GM21576 (cell line): ENCODE results near the gene CUX1.
"Not testable (repeated sequence)": the region's sequence is repeated elsewhere in the genome, so short reads cannot be mapped to it uniquely, and the experiment has no call there.

Source experiments
- ATAC-seq: cut with Tn5 transposase; IDR thresholded peaks from one replicate; pipeline ENCODE4 v1.9.1; 2021; ENCODE audit warnings: mild to moderate bottlenecking, moderate library complexity; ENCODE audit not compliant: unreplicated experiment

CUX1 gene

DNA sequence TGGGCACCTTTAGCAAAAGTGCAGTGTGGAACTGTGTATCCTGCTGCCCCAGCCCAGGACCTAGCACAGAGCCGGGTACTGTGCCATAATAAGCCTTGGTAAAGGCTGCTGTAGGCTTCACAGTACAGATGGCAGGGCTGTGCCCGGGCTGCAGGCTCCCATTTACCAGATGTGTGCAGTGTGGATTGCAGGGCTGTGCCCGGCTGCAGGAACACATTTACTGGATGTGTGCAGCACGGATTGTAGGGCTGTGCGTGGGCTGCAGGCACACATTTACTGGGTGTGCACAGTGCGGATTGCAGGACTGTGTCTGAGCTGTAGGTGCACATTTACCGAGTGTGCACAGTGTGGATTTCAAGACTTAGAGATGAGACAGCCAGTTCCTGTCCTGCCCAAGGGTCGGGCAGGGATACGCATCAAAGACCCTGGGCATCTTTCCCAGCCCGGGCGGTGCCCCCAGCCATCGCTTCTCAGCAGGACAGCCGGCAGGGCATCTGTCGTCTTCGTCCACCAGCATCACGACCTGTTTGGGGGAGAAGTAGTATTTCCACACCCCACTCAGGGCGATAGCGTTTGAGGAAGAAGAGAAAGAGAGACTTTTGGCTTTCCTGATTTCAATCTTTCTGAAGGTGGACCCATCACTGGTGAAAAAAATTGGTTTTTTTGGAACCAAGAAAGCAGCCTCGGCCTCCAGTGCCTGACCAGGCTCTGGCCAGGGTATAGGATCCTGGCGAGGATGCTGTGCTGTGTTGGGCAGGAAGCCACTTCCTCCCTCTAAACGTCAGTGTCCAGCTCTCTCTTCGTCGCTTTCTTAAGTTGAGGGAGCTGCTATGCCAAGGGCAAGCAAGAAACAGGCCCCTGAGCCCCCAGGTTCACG lies 180.8 kb downstream of the CUX1 start:
- no peak for ATAC-seq

GRCh38 chr7:101998906-101999240 lies 181.4 kb downstream of the CUX1 start:
- ATAC-seq: no peak

DNA sequence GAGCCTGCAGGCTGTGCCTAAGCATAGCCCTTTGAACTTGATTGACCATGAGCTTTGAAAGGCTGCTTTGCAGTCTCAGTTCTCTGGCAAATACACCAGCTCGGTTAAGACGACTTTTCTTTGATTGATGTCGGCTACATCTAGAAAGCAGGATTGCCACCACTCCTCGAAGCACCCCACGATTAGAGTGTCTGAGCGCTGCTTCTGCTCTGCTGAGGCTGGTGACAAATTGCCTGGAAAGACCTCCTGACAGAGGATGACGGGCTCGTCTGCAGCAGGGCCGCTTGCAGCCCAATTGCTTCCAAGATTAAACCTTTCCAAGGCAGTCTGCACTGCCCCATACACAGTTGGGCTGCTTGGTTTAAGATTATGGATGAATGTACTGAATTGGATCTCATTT lies 182.0 kb downstream of the CUX1 start:
- no peak for ATAC-seq

DNA sequence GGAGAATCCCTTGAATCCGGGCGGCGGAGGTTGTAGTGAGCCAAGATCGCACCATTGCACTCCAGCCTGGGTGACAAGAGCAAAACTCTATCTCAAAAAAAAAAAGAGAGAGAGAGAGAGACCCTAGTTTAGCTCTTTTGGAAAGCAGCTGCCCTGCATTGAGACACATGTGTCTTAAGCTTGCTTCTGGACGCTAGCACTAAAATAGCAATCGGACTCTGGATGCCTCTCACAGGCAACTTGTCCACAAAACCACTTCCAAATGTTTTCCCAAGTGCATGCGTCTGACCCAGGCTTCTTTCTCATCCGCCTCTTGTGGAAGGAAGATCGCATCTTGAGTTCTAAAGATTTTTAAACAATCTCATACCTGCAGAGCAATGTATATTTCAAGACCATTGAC lies 182.7 kb downstream of the CUX1 start:
- ATAC-seq: no peak

DNA sequence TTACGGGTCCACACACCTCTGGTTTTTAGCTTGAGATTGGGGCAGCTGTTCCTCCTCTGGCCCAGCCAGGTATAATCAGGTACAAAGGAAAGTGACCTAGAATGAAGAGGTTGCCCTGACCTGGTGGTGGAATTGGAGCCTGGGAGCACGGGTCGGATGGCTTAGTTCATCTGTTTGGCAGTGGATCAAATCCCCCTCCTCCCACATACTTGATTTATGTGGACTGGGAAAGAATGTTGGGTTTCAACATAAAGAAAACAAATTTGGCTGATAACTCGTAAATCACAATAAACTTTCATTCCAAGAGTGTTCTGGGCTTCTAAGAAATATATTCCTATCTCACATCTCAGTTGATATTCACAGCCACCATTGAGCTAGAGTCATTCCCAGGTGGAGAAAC lies 186.8 kb downstream of the CUX1 start:
- ATAC-seq: no peak

GRCh38 chr7:102004848-102005247 lies 187.4 kb downstream of the CUX1 start:
- no peak for ATAC-seq

DNA sequence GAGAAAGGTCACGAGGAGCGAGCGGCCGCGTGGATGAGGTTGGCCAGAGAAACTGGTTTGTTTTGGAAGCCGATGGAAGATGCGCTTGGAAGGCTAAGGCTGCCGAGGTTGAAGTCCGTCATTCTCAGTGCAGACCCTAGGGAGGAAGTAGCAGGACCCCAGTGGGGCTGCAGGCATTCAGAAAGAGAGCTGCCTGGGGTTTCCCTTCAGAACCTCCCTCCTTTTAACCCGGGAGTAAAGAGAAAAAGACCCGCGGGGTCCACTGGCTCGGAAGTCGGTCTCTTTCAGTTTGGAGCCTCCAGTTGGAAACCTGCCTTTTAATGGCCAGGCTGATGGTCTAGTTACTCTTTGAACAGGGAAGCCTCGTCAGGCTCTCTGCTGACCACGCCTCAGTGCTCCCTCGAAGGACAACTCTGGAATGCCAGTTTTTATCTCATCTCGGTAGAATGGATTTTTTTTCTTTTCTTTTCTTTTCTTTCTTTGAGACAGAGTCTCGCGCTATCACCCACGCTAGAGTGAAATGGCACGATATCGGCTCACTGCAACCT lies 188.6 kb downstream of the CUX1 start:
- no peak for ATAC-seq

- ATAC-seq: no peak
Measured at GRCh38 chr7:102006695-102007094, 189.3 kb downstream of the CUX1 start.

DNA sequence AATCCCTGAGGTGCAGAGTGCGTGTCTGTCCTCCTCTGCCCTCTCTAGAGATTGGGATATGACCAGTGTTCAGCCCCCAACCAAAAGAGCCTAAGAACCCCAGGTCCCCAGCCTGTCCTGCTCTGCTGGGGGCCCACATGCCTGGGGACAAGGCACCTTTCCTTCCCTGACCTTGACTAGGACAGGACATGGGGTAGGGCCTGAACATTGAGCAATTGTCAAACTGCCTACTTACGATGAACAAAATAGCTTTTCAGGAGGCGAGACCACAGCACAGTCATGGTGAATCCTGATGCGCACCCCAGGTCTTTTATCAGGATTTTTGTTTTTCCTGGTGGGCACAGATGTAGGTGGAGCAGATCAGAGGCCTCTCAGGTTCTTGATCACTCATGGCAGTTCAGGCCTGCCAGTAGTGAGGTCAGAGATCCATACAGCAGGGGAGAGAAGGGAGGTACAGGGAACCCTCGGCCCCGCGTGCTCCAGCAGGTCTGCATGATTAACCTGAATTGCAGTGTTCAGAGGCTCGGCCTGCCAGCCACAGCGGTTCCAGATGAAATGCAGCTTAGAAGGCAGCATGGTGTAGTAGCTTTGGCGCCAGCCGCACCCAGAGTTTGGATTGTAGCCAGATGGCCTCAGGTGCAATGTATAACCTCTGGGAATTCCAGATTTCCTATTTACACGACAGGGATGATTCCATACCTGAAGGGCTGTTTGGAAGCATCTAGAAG lies 191.3 kb downstream of the CUX1 start:
- ATAC-seq: no peak

GRCh38 chr7:102009628-102010027 lies 192.2 kb downstream of the CUX1 start:
- no peak for ATAC-seq

- ATAC-seq: not testable (repeated sequence)
Measured at GRCh38 chr7:102012112-102012830, 194.8 kb downstream of the CUX1 start.

DNA sequence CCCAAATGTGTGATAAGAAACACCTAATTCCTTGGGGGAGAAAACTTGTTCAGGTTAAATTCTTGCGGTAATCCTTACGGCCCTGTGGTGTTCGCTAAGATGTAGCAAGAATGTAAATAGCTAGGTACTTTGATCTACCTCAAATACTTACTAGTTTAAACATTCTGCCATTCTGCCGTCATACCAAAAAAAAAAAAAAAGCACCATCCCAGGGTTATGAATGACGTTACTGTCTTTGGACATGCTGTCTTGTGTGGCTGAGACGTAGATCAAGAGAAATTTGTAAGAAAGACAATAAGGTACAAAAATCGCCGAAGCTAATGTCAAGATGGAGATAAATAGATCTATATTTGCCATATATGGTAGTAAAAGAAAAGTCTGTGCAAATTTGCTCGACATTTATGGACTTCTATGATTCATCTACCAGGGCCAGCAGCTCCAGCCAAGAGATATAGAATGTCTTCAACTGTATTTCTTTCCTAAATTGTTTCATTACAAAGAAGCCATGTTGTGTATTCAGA lies 195.6 kb downstream of the CUX1 start:
- ATAC-seq: no peak

GRCh38 chr7:102018876-102019275 lies 201.4 kb downstream of the CUX1 start:
- ATAC-seq: no peak

GRCh38 chr7:102019461-102019860 lies 202.0 kb downstream of the CUX1 start:
- ATAC-seq: no peak

GRCh38 chr7:102021841-102022618 lies 204.6 kb downstream of the CUX1 start:
- ATAC-seq: no peak

GRCh38 chr7:102024005-102024768 lies 206.8 kb downstream of the CUX1 start:
- ATAC-seq: no peak

DNA sequence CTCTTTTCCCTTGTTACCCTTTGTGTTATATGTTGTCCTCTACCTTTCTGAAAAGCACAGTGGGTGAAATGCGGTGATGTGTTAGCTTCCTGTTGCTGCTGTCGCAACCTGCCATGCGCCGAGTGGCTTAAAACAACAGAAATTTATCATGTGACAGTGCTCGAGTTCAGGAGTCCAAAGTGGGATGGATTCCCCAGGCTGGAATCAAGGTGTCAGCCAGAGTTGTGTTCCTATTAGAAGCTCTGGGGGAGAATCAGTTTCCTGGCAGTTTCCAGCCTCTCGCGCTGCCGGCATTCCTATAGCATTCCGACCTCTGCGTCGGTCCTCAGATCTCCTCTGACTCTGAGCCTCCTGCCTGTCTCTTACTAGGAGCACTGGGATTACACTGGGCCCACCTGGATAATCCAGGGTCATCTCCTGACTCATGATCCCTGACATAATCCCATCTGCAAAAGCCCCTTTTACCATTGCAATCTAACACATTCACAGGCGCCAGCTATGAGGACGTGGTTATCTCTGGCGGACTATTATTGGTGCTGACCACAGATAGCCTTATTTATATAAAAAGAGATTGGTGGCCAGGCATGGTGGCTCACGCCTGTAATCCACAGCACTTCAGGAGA lies 207.5 kb downstream of the CUX1 start:
- ATAC-seq: no peak

DNA sequence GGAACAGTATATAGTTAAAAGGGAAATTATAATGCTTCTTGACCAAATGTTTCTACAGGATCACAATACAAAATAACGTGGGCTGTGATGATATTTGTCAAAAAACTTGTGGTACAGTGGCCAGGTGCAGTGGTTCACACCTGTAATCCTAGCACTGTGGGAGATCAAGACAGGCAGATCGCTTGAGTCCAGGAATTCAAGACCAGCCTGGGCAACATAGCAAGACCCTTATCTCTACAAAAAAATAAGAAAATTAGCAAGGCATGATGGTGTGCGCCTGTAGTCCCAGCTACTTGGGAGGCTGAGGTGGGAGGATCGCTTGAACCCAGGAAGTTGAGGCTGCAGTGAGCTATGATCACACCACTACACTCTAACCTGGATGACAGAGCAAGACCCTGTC lies 208.4 kb downstream of the CUX1 start:
- not testable (repeated sequence) for ATAC-seq

DNA sequence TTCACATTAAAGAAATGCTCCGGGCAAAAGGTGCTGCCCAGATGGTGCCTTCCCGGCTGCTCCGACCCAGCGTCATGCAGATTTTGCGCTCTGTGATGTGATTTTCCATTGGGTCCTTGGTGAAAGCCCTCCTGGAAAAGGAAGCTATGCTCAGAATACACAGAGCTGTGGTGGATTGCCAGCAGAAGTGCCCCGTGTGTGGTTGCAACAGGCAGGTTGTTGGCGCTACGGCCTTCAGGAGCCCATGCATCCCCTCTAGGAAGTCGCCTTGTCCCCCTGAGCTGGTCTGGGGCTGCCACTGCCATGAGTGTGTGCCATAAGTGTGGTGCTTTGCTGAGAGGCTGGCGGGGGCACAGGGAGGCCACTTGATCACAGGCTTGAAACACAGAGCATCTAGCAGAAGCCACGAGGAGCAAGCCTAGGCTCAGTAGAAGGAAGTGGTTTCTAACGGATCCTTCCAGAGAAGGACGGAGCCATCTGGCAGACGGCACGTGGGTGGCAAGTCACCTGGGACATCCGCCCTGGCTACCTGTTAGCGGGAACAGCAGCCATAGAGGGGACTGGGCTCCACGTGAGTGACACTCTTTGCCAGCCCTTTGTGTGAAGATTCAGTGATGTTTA lies 210.9 kb downstream of the CUX1 start:
- no peak for ATAC-seq
